VCaP (cell line): ENCODE data around the gene RABEPK.
"Not testable (repeated sequence)": the region's sequence is repeated elsewhere in the genome, so short reads cannot be mapped to it uniquely, and the experiment has no call there.

Source experiments
- H3K27ac ChIP-seq: fragments of 450-650 bp; 2 replicates; pipeline ENCODE4 v1.5.1; 2017
- TF ChIP-seq, protein P1 (sequence below): fragments of 450-650 bp; conservative IDR thresholded peaks from 2 replicates; pipeline ENCODE4 v1.5.1; 2017; ENCODE audit warnings: mild to moderate bottlenecking, moderate library complexity

Gene RABEPK

DNA sequence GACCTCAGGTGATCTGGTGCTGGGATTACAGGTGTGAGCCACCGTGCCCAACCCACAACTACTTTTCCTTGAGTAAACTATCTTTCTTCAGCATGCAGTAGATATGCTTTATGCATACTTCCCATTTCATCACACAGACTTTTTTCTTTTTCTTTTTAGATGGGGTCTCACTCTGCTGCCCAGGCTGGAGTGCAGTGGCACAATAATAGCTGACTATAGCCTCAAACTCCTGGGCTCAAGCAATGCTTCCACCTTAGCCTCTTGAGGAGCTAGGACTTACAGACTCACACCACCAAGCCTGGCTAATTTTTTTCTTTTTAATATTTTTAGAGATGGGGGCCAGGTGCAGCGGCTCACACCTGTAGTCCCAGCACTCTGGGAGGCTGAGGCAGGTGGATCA, 33.6 kb upstream of the RABEPK start:
- H3K27ac ChIP-seq, result no peak overlapping the region
- TF ChIP-seq, protein P1, sequence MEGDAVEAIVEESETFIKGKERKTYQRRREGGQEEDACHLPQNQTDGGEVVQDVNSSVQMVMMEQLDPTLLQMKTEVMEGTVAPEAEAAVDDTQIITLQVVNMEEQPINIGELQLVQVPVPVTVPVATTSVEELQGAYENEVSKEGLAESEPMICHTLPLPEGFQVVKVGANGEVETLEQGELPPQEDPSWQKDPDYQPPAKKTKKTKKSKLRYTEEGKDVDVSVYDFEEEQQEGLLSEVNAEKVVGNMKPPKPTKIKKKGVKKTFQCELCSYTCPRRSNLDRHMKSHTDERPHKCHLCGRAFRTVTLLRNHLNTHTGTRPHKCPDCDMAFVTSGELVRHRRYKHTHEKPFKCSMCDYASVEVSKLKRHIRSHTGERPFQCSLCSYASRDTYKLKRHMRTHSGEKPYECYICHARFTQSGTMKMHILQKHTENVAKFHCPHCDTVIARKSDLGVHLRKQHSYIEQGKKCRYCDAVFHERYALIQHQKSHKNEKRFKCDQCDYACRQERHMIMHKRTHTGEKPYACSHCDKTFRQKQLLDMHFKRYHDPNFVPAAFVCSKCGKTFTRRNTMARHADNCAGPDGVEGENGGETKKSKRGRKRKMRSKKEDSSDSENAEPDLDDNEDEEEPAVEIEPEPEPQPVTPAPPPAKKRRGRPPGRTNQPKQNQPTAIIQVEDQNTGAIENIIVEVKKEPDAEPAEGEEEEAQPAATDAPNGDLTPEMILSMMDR, result no peak

GRCh38 chr9:125169895-125170294, 30.4 kb upstream of the RABEPK start:
- TF ChIP-seq, protein P1, result no peak
- H3K27ac ChIP-seq, result no peak overlapping the region

GRCh38 chr9:125172031-125172755, 28.1 kb upstream of the RABEPK start:
- H3K27ac ChIP-seq, result no peak overlapping the region
- TF ChIP-seq, protein P1, result no peak

DNA sequence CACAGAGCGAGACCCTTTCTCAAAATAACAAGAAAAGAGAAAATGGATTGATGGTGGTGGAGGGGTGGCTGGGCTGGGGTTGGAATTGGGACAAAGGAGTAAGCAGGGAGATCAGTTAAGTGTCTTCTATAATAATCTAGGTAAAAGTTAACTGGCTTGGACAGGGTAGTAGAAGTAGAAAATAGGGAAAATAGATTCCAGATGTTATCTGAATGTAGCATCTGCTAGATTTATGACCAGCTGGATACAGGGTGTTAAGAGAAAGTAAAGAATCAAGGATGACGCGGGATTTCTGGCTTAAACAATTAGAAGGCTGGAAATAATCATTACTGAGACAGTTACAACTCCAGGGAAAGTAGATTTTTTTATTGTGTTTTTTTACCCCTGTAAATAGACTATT, 23.7 kb upstream of the RABEPK start:
- TF ChIP-seq, protein P1, result no peak
- no peak overlapping the region for H3K27ac ChIP-seq

DNA sequence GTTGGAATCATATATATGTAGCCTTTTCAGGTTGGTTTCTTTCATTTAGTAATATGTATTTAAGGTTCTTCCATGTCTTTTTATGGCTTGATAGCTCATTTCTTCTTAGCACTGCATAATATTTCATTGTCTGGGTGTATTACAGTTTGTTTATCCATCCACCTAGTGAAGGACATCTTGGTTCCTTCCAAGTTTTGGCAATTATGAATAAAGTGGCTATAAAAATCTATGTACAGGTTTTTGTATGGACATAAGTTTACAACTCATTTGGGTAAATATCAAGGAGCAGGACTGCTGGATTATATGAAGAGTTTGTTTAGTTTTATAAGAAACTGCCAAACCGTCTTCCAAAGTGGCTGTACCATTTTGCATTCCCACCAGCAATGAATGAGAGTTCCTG, 22.5 kb upstream of the RABEPK start:
- H3K27ac ChIP-seq, result no peak overlapping the region
- TF ChIP-seq, protein P1, result no peak

DNA sequence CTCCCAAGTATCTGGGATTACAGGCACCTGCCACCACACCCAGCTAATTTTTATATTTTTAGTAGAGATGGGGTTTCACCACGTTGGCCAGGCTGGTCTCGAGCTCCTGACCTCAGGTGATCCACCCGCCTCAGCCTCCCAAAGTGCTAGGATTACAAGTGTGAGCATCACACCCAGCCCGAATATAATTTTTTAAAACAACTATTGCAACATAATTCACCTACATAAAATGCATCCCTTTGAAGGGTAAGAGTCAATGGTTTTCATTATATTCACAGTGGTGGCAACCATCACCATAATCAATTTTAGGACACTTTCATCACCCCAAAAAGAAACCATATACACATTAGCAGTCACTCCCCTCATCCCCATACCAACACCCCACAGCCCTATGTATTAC, 20.6 kb upstream of the RABEPK start:
- not testable (repeated sequence) for H3K27ac ChIP-seq

GRCh38 chr9:125180876-125181275, 19.5 kb upstream of the RABEPK start:
- H3K27ac ChIP-seq, result no peak overlapping the region
- TF ChIP-seq, protein P1, result no peak

DNA sequence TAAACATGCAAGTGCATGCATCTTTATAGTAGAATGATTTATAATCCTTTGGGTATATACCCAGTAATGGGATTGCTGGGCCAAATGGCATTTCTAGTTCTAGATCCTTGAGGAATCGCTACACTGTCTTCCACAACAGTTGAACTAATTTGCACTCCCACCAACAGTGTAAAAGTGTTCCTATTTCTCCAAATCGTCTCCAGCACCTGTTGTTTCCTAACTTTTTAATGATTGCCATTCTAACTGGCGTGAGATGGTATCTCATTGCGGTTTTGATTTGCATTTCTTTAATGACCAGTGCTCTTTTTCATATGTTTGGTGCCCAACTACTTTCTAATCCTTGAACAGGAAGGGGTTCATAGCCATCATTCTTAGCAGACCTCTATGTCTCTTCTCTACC, 18.6 kb upstream of the RABEPK start:
- not testable (repeated sequence) for H3K27ac ChIP-seq

- TF ChIP-seq, protein P1, result no peak
Observed at GRCh38 chr9:125183054-125183453, 17.3 kb upstream of the RABEPK start.

More at GRCh38 chr9:125183054-125183453, 17.3 kb upstream of the RABEPK start:
- H3K27ac ChIP-seq, result no peak overlapping the region; the same call in 1 of the 2 replicates
